Vagina (tissue), 2 donors: ENCODE results near the gene AKAP8L. TPM values are rescaled to one million over a fixed set of nuclear protein-coding genes. Genes with fewer than 3 reads are reported as not detected.

Source experiments
- DNase-seq, 2 donors: peaks; one replicate each; pipeline ENCODE4 v3.0.0-alpha.2; 2017; ENCODE audit errors: extremely low spot score in 2 of 2
- H3K27ac ChIP-seq: fragments of 200-600 bp; sonication (generic); one replicate; pipeline ENCODE4 v1.5.1; 2019
- H3K27me3 ChIP-seq: fragments of 200-600 bp; sonication (generic); one replicate; pipeline ENCODE4 v1.5.1; 2019
- H3K36me3 ChIP-seq, 2 donors: fragments of 200-600 bp; sonication (generic); one replicate each; pipeline ENCODE4 v1.5.1; 2017 to 2019
- H3K4me1 ChIP-seq: fragments of 200-600 bp; sonication (generic); one replicate; pipeline ENCODE4 v1.5.1; 2019
- H3K4me3 ChIP-seq, 2 donors: fragments of 200-600 bp; sonication (generic); 1 replicate in 1 of 2; 2 replicates in 1 of 2; pipeline ENCODE4 v1.5.1; 2016 to 2019
- H3K9me3 ChIP-seq: fragments of 200-600 bp; sonication (generic); one replicate; pipeline ENCODE4 v1.5.1; 2019
- POLR2A ChIP-seq, 2 donors: fragments of 450-650 bp; IDR thresholded peaks; one replicate each; pipeline ENCODE4 v1.6.1; 2017; ENCODE audit warnings: antibody characterized with exemption in 2 of 2, mild to moderate bottlenecking in 2 of 2, moderate library complexity in 2 of 2
- POLR2AphosphoS5 ChIP-seq, 2 donors: sonication (generic); formaldehyde crosslinking; IDR thresholded peaks; one replicate each; pipeline ENCODE4 v1.9.0; 2017; ENCODE audit warnings: antibody characterized with exemption in 2 of 2, mild to moderate bottlenecking in 2 of 2, low read depth in 1 of 2; ENCODE audit not compliant: insufficient read depth in 1 of 2
- intact Hi-C: fragments of 100-400 bp; cut with DNase I; formaldehyde crosslinking; loops from one replicate; pipeline ENCODE4 v1.15.1; 2023
- total RNA-seq: library from RNA; depleted of rRNA; stranded (reverse); fragments of >200 nt; gene quantifications from one replicate; pipeline ENCODE4 v1.2.3, GENCODE V29; 2016
- TF ChIP-seq, protein P1 (sequence below), 3 experiments: fragments of 450-650 bp in 2 of 3; fragments of 200-600 bp in 1 of 3; sonication (generic) in 1 of 3; IDR thresholded peaks; one replicate each; pipeline ENCODE4 v1.5.1; 2017 to 2019; ENCODE audit warnings: antibody characterized with exemption in 3 of 3, mild to moderate bottlenecking in 2 of 3, moderate library complexity in 2 of 3

Gene AKAP8L
- total RNA-seq, 1 donor from 2014 or later = 127 TPM

DNA sequence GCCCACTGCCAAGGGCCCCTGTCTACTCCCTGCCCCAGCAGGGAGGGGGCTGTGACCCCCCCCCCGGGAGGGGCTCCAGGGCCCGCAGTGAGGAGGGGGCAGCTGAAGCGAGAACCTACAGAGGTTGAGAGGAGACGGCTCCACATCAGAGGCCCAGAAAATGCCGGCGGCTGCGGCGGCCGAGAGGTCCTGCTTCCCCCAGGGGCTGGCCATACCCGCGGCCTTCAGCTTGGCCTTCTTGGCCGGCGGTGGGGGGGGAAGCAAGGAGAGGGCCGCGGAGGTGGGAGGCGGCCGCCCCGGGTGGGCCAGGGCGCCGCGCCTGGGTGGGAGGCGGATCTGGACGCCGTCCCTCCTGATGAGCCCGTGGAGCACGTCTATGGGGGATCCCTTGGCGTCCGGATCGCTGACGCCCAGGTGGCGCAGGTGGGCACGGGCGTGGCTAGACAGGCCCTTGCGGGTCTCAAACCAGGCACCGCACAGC is 9.2 kb upstream of the AKAP8L start:
- no peak for DNase-seq
- Histone ChIP-seq H3K9me3 (no peaks in the 10 kb centered on the region), H3K4me3 (no peak overlapping the region), H3K36me3 (peaks cover 0 to 40% of the 10 kb centered on the region in 2 donors), H3K27me3 (no peaks in the 10 kb centered on the region), H3K4me1 (peaks cover 36% of the 10 kb centered on the region), H3K27ac (no peak overlapping the region)
- intact Hi-C loops = no loop called here
- TF ChIP-seq, protein P1, sequence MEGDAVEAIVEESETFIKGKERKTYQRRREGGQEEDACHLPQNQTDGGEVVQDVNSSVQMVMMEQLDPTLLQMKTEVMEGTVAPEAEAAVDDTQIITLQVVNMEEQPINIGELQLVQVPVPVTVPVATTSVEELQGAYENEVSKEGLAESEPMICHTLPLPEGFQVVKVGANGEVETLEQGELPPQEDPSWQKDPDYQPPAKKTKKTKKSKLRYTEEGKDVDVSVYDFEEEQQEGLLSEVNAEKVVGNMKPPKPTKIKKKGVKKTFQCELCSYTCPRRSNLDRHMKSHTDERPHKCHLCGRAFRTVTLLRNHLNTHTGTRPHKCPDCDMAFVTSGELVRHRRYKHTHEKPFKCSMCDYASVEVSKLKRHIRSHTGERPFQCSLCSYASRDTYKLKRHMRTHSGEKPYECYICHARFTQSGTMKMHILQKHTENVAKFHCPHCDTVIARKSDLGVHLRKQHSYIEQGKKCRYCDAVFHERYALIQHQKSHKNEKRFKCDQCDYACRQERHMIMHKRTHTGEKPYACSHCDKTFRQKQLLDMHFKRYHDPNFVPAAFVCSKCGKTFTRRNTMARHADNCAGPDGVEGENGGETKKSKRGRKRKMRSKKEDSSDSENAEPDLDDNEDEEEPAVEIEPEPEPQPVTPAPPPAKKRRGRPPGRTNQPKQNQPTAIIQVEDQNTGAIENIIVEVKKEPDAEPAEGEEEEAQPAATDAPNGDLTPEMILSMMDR (IDR thresholded peaks at IDR 0.05) = no peak
- TF ChIP-seq POLR2A (IDR thresholded peaks at IDR 0.05) (no peak), POLR2AphosphoS5 (IDR thresholded peaks at IDR 0.05; ENCODE audit: insufficient read depth in 1 of 2, low read depth in 1 of 2) (no peak)

DNA sequence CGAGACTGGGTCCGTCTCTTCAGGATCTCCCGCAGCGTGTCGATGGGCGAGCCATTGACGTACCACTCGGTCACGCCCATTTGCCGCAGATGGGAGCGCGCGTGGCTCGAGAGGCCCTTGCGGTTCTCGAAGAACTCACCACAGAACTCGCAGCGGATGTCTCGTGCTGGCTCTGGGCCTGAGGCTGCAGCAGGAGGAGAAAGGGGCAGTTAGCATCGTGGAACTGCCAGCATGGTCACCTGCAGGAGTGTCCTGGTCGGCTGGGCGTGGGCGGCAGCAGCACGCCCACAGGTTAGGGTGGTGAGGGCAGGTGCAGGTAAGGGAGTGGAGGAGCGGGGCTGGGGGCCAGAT is 8.5 kb upstream of the AKAP8L start:
- Histone ChIP-seq H3K4me3 (no peak overlapping the region), H3K27me3 (no peaks in the 10 kb centered on the region), H3K27ac (no peak overlapping the region), H3K4me1 (peaks cover 41% of the 10 kb centered on the region), H3K36me3 (peaks cover 0 to 47% of the 10 kb centered on the region in 2 donors), H3K9me3 (no peaks in the 10 kb centered on the region)
- no peak for DNase-seq
- intact Hi-C loops = no loop called here
- TF ChIP-seq, protein P1 (IDR thresholded peaks at IDR 0.05) = no peak
- TF ChIP-seq POLR2A (IDR thresholded peaks at IDR 0.05) (no peak), POLR2AphosphoS5 (IDR thresholded peaks at IDR 0.05; ENCODE audit: insufficient read depth in 1 of 2, low read depth in 1 of 2) (no peak)

DNA sequence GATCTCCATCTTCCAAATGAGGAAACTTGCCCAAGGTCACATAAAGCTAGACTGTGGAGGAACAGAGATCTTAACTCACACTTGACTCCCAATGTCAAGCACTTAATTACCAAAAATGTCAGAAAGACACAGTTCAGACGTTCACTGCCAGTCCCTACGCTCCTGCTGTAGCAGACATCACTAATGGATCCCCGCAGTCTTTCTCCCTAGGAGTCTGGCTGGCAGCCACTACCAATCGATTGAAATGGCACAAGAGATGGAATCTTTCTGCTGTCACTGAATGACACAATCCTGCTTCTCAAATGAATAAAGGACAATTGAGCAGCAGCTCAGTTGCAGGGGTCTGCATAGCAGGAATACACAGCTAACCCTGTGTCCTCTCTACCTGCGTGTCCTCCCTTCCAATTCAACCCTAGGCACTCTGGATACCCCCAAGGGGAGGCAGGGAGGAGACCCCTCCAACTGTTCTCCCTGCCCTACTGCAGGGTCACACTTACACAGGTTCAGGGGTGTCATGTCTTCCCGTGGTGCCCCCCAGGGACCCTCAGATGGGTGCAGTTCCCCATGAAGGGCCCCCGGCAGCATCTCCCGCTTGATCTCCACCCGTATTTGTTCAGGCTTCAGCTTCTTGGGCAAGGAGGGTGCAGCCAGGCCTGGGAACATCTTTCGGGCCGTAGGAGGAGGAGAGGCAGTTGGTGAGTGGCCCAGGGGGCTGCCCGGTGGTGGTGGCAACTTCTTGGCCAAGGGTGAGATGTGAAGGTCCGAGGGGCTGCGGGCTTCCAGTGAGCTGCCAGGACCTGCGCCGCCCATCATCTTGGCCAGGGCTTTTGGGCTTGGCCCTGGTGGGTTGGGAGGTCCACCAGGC is 7.9 kb upstream of the AKAP8L start:
- H3K27me3 ChIP-seq = no peaks in the 10 kb centered on the region
- intact Hi-C loops = no loop called here

DNA sequence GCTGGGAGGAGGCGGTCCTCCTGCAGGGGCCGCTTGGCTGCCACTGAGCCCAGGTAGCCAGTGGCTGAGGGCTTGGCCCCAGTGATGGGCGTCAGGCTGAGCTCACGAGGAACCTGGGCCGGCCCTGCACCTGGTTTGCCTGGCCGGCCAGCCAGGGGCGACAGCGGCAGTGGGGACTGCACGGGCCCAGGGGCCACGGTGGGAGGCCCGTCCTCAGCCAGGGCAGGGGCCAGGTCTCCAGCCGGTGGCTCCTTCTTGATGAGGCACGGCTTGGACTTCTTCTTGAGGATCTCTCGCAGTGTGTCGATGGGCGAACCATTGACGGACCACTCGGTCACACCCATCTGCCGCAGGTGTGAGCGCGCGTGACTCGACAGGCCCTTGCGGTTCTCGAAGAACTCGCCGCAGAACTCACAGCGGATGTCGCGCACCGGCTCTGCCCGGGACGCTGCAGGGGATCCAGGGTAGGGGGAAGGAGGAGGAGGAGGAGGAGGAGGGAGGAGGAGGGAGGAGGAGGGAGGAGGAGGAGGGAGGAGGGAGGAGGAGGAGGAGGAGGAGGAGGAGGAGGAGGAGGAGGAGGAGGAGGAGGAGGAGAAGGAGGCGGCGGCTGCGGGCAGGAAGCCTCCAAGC is 6.6 kb upstream of the AKAP8L start:
- Histone ChIP-seq H3K27ac (no peak overlapping the region), H3K36me3 (peaks cover 0 to 48% of the 10 kb centered on the region in 2 donors)

More for the DNA sequence above, 7.9 kb upstream of the AKAP8L start:
- Histone ChIP-seq H3K27ac (no peak overlapping the region), H3K9me3 (no peaks in the 10 kb centered on the region), H3K36me3 (peaks cover 0 to 48% of the 10 kb centered on the region in 2 donors), H3K4me1 (peaks cover 44% of the 10 kb centered on the region), H3K4me3 (no peak overlapping the region)
- no peak for DNase-seq
- TF ChIP-seq POLR2A (IDR thresholded peaks at IDR 0.05) (no peak), POLR2AphosphoS5 (IDR thresholded peaks at IDR 0.05; ENCODE audit: insufficient read depth in 1 of 2, low read depth in 1 of 2) (no peak)
- TF ChIP-seq, protein P1 (IDR thresholded peaks at IDR 0.05) = no peak

More for the DNA sequence above, 6.6 kb upstream of the AKAP8L start:
- Histone ChIP-seq H3K4me1 (peaks cover 43% of the 10 kb centered on the region), H3K27me3 (no peaks in the 10 kb centered on the region), H3K9me3 (no peaks in the 10 kb centered on the region), H3K4me3 (no peak overlapping the region)
- TF ChIP-seq POLR2A (IDR thresholded peaks at IDR 0.05) (no peak), POLR2AphosphoS5 (IDR thresholded peaks at IDR 0.05; ENCODE audit: insufficient read depth in 1 of 2, low read depth in 1 of 2) (no peak)
- TF ChIP-seq, protein P1 (IDR thresholded peaks at IDR 0.05) = no peak
- intact Hi-C loops = no loop called here
- no peak for DNase-seq
